Peyer's patch (tissue), 4 donors: ENCODE results near the gene ZNF214. TPM values are rescaled to one million over a fixed set of nuclear protein-coding genes. Genes with fewer than 3 reads are reported as not detected.

ENCODE experiments used
- DNase-seq, 3 donors: peaks; one replicate each; pipeline ENCODE4 v3.0.0-alpha.2; 2017 to 2019
- H3K27ac ChIP-seq, 4 donors: fragments of 200-600 bp; sonication (generic); one replicate each; pipeline ENCODE4 v1.5.1; 2016 to 2019
- H3K27me3 ChIP-seq, 2 donors: fragments of 200-600 bp; sonication (generic); one replicate each; pipeline ENCODE4 v1.5.1; 2019
- H3K36me3 ChIP-seq, 3 donors: fragments of 200-600 bp; sonication (generic); one replicate each; pipeline ENCODE4 v1.5.1; 2016 to 2019
- H3K4me1 ChIP-seq, 4 donors: fragments of 200-600 bp; sonication (generic); one replicate each; pipeline ENCODE4 v1.5.1; 2016 to 2019
- H3K4me3 ChIP-seq, 4 donors: fragments of 200-600 bp; sonication (generic); 1 replicate in 3 of 4; 2 replicates in 1 of 4; pipeline ENCODE4 v1.5.1; 2016 to 2019; ENCODE audit warnings: mild to moderate bottlenecking in 1 of 4
- H3K9me3 ChIP-seq, 4 donors: fragments of 200-600 bp; sonication (generic); one replicate each; pipeline ENCODE4 v1.5.1; 2016 to 2019; ENCODE audit warnings: mild to moderate bottlenecking in 1 of 4
- CTCF ChIP-seq, 6 experiments: fragments of 450-650 bp in 4 of 6; fragments of 200-600 bp in 2 of 6; sonication (generic) in 1 of 6; IDR thresholded peaks; one replicate each; pipeline ENCODE4 v1.5.1; 2017 to 2019; ENCODE audit warnings: antibody characterized with exemption in 6 of 6, mild to moderate bottlenecking in 3 of 6, moderate library complexity in 1 of 6
- POLR2A ChIP-seq, 2 donors: fragments of 450-650 bp; IDR thresholded peaks; one replicate each; pipeline ENCODE4 v1.5.1; 2017; ENCODE audit warnings: antibody characterized with exemption in 2 of 2, mild to moderate bottlenecking in 2 of 2, moderate library complexity in 2 of 2
- total RNA-seq, 4 donors: library from RNA; depleted of rRNA; stranded (reverse); fragments of >200 nt; gene quantifications; one replicate each; pipeline ENCODE4 v1.1.0, GENCODE V29; 2016

ZNF214 gene
- total RNA-seq, 4 donors from 2014 or later: 0.76 to 3.3 (median 1.7) TPM

DNA sequence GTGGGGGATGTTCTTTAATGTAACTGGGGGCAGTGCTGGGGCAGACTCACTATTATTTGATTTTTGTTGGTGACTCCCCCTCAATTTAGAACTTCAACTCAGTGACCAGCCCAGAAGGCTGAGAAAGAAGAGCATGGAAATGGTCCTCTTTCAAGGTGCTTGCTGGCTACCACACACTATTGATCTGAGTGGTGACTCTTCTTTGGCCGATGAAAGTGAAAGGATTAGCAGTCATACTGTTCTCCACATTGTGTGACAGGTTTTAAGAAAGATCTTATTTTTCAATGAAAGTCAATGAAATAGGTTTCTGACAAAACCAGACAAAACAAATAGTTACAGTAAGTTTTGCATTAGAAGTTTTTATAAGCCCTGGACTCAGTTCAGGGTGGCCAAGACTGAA lies 30.0 kb upstream of the ZNF214 start:
- DNase-seq: no peak
- Histone ChIP-seq H3K9me3 (no peaks in the 10 kb centered on the region), H3K4me3 (no peak overlapping the region), H3K4me1 (no peaks in the 10 kb centered on the region), H3K36me3 (no peaks in the 10 kb centered on the region), H3K27me3 (no peaks in the 10 kb centered on the region), H3K27ac (no peak overlapping the region)
- TF ChIP-seq POLR2A (IDR thresholded peaks at IDR 0.05): no peak
- no peak for TF ChIP-seq CTCF (IDR thresholded peaks at IDR 0.05)

- Histone ChIP-seq H3K4me1 (no peaks in the 10 kb centered on the region), H3K9me3 (no peaks in the 10 kb centered on the region), H3K36me3 (no peaks in the 10 kb centered on the region), H3K4me3 (no peak overlapping the region), H3K27ac (no peak overlapping the region), H3K27me3 (no peaks in the 10 kb centered on the region)
- no peak for TF ChIP-seq POLR2A (IDR thresholded peaks at IDR 0.05)
- no peak for TF ChIP-seq CTCF (IDR thresholded peaks at IDR 0.05)
- DNase-seq: no peak
Measured at GRCh38 chr11:7046474-7047175, 26.5 kb upstream of the ZNF214 start.

GRCh38 chr11:7034019-7034418 lies 13.9 kb upstream of the ZNF214 start:
- no peaks in the 10 kb centered on the region for H3K9me3 ChIP-seq
- DNase-seq: no peak
- no peak overlapping the region for H3K27ac ChIP-seq
- TF ChIP-seq POLR2A (IDR thresholded peaks at IDR 0.05) (no peak), CTCF (IDR thresholded peaks at IDR 0.05) (no peak)
- H3K4me1 ChIP-seq: no peaks in the 10 kb centered on the region
- no peak overlapping the region for H3K4me3 ChIP-seq
- no peaks in the 10 kb centered on the region for H3K27me3 ChIP-seq
- no peaks in the 10 kb centered on the region for H3K36me3 ChIP-seq

DNA sequence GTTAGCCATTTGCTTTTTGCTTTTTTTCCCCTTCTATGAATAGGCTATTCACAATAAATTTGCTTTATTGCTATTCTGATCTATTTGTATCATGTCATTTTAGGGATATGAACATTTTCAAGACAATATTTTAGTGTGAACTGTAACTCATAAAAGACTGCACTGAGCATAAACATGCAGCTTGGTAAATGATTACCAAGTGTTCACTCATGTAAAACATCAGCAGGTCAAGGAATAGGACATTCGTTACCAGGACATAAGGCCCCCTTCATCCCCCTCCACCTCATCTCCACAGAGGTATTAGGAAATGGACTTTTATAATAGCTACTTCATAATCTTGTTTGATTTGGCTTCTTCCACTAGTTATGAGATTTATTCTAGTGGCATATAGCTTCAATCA lies 12.5 kb upstream of the ZNF214 start:
- no peaks in the 10 kb centered on the region for H3K9me3 ChIP-seq

DNA sequence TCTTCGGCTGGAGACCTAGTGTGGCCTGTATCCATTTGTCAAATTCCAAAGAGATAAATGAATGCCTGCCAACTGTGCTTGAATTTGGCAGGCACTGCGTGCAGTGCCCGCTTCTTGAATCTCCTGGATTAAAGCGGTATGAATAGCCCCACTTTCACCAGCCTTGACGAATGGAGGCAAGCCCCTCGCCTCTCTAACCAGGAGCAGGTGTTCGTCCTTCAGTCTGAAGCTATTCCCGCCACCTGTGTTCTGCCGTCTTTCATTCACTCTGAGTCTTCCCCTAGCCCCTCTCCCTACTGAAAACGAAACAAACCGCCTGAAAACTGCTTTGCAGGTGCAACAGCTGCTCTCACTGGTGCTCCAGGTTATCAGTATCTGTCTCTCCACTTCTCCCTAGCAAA lies 11.3 kb upstream of the ZNF214 start:
- Histone ChIP-seq H3K4me3 (no peak overlapping the region), H3K4me1 (no peaks in the 10 kb centered on the region), H3K27me3 (no peaks in the 10 kb centered on the region), H3K9me3 (no peaks in the 10 kb centered on the region), H3K27ac (no peak overlapping the region), H3K36me3 (no peaks in the 10 kb centered on the region)
- no peak for TF ChIP-seq CTCF (IDR thresholded peaks at IDR 0.05)
- no peak for DNase-seq

More for the DNA sequence above, 12.5 kb upstream of the ZNF214 start:
- Histone ChIP-seq H3K36me3 (no peaks in the 10 kb centered on the region), H3K27ac (no peak overlapping the region), H3K4me3 (no peak overlapping the region), H3K4me1 (no peaks in the 10 kb centered on the region), H3K27me3 (no peaks in the 10 kb centered on the region)
- no peak for DNase-seq
- no peak for TF ChIP-seq POLR2A (IDR thresholded peaks at IDR 0.05)
- no peak for TF ChIP-seq CTCF (IDR thresholded peaks at IDR 0.05)

- no peaks in the 10 kb centered on the region for H3K4me1 ChIP-seq
- no peak overlapping the region for H3K4me3 ChIP-seq
- no peaks in the 10 kb centered on the region for H3K27me3 ChIP-seq
- no peaks in the 10 kb centered on the region for H3K36me3 ChIP-seq
- no peak overlapping the region for H3K27ac ChIP-seq
- DNase-seq: no peak
- no peak for TF ChIP-seq POLR2A (IDR thresholded peaks at IDR 0.05)
- H3K9me3 ChIP-seq: no peaks in the 10 kb centered on the region
Measured at GRCh38 chr11:7030836-7031235, 10.7 kb upstream of the ZNF214 start.
